Measurements from ENCODE around the gene GCAT. TPM values are rescaled to one million over a fixed set of nuclear protein-coding genes. Genes with fewer than 3 reads are reported as not detected.

The GCAT gene
- total and polyA plus RNA-seq, 2 of the 13 experiments (the other 11 are each of a cell fraction or from before 2014, with no cell fraction given), result 28.0 to 50.3 TPM

DNA sequence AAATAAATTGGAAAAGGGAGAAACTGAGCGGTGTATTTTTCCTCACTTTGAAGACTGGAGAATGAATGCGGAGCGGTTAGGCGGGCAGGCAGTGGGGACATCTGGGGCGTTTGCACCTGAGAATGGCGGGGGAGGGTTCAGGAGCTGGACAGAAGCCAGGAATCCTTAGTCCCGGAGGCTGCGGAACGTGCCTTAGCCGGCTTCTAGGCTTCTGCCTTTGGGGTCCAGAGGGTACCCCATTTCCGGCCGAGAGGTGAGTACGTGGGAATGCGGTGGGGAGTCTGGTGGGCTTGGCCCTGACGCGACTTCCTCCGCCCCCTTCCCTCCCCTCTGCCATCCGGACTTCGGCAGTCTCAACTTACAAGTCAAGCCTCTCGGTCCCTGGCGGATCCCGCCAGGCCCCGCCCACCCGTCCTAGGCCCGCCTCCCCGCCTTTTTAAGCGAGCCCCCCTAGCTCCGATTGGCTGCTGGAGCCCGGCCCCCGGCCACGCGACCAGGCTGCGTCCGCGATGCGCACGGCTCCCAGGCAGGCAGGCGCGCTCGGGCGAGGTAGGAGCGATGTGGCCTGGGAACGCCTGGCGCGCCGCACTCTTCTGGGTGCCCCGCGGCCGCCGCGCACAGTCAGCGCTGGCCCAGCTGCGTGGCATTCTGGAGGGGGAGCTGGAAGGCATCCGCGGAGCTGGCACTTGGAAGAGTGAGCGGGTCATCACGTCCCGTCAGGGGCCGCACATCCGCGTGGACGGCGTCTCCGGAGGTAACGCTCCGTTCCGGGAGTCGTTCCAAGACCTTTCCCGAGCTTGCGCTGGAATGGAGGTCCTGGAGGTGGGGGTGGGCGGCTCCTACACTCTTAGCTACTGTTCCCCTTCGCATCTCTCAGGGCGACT, at the start of gene GCAT (continued):
- TF ChIP-seq, protein P1, sequence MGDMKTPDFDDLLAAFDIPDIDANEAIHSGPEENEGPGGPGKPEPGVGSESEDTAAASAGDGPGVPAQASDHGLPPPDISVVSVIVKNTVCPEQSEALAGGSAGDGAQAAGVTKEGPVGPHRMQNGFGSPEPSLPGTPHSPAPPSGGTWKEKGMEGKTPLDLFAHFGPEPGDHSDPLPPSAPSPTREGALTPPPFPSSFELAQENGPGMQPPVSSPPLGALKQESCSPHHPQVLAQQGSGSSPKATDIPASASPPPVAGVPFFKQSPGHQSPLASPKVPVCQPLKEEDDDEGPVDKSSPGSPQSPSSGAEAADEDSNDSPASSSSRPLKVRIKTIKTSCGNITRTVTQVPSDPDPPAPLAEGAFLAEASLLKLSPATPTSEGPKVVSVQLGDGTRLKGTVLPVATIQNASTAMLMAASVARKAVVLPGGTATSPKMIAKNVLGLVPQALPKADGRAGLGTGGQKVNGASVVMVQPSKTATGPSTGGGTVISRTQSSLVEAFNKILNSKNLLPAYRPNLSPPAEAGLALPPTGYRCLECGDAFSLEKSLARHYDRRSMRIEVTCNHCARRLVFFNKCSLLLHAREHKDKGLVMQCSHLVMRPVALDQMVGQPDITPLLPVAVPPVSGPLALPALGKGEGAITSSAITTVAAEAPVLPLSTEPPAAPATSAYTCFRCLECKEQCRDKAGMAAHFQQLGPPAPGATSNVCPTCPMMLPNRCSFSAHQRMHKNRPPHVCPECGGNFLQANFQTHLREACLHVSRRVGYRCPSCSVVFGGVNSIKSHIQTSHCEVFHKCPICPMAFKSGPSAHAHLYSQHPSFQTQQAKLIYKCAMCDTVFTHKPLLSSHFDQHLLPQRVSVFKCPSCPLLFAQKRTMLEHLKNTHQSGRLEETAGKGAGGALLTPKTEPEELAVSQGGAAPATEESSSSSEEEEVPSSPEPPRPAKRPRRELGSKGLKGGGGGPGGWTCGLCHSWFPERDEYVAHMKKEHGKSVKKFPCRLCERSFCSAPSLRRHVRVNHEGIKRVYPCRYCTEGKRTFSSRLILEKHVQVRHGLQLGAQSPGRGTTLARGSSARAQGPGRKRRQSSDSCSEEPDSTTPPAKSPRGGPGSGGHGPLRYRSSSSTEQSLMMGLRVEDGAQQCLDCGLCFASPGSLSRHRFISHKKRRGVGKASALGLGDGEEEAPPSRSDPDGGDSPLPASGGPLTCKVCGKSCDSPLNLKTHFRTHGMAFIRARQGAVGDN (CRISPR knock-in tag; IDR thresholded peaks at IDR 0.05), result peak; percentile 96
- TF ChIP-seq MED13 (CRISPR knock-in tag; IDR thresholded peaks at IDR 0.05) (no peak), ATAD3A (CRISPR knock-in tag; IDR thresholded peaks at IDR 0.05) (no peak), SIN3A (IDR thresholded peaks at IDR 0.05; ENCODE audit: borderline replicate concordance, low read depth, low read length) (peak; percentile 81; the same call in 1 of the 2 replicates), ZNF335 (CRISPR knock-in tag; IDR thresholded peaks at IDR 0.05) (no peak), NR2F1 (CRISPR knock-in tag; IDR thresholded peaks at IDR 0.05) (no peak), CAMTA2 (CRISPR knock-in tag; IDR thresholded peaks at IDR 0.05; ENCODE audit: borderline replicate concordance) (no peak), SNAI1 (CRISPR knock-in tag; IDR thresholded peaks at IDR 0.05; ENCODE audit: borderline replicate concordance) (no peak), HOXA3 (CRISPR knock-in tag; IDR thresholded peaks at IDR 0.05) (peak; percentile 51), ZNF772 (CRISPR knock-in tag; IDR thresholded peaks at IDR 0.05) (peak; percentile 66; the same call in 1 of the 2 replicates), U2AF2 (IDR thresholded peaks at IDR 0.05; ENCODE audit: low read depth, low read length) (no peak), NR2C2 (CRISPR knock-in tag; IDR thresholded peaks at IDR 0.05; ENCODE audit: borderline replicate concordance) (no peak; the same call in 1 of the 2 replicates)
- TF ChIP-seq, protein P2, sequence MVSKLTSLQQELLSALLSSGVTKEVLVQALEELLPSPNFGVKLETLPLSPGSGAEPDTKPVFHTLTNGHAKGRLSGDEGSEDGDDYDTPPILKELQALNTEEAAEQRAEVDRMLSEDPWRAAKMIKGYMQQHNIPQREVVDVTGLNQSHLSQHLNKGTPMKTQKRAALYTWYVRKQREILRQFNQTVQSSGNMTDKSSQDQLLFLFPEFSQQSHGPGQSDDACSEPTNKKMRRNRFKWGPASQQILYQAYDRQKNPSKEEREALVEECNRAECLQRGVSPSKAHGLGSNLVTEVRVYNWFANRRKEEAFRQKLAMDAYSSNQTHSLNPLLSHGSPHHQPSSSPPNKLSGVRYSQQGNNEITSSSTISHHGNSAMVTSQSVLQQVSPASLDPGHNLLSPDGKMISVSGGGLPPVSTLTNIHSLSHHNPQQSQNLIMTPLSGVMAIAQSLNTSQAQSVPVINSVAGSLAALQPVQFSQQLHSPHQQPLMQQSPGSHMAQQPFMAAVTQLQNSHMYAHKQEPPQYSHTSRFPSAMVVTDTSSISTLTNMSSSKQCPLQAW (CRISPR knock-in tag; IDR thresholded peaks at IDR 0.05), result peak; percentile 25; the same call in 1 of the 2 replicates
- TF ChIP-seq, protein P3, sequence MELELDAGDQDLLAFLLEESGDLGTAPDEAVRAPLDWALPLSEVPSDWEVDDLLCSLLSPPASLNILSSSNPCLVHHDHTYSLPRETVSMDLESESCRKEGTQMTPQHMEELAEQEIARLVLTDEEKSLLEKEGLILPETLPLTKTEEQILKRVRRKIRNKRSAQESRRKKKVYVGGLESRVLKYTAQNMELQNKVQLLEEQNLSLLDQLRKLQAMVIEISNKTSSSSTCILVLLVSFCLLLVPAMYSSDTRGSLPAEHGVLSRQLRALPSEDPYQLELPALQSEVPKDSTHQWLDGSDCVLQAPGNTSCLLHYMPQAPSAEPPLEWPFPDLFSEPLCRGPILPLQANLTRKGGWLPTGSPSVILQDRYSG (CRISPR knock-in tag; IDR thresholded peaks at IDR 0.05), result no peak
- TF ChIP-seq, protein P4, sequence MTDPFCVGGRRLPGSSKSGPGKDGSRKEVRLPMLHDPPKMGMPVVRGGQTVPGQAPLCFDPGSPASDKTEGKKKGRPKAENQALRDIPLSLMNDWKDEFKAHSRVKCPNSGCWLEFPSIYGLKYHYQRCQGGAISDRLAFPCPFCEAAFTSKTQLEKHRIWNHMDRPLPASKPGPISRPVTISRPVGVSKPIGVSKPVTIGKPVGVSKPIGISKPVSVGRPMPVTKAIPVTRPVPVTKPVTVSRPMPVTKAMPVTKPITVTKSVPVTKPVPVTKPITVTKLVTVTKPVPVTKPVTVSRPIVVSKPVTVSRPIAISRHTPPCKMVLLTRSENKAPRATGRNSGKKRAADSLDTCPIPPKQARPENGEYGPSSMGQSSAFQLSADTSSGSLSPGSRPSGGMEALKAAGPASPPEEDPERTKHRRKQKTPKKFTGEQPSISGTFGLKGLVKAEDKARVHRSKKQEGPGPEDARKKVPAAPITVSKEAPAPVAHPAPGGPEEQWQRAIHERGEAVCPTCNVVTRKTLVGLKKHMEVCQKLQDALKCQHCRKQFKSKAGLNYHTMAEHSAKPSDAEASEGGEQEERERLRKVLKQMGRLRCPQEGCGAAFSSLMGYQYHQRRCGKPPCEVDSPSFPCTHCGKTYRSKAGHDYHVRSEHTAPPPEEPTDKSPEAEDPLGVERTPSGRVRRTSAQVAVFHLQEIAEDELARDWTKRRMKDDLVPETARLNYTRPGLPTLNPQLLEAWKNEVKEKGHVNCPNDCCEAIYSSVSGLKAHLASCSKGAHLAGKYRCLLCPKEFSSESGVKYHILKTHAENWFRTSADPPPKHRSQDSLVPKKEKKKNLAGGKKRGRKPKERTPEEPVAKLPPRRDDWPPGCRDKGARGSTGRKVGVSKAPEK (CRISPR knock-in tag; IDR thresholded peaks at IDR 0.05; ENCODE audit: borderline replicate concordance), result 0 out of 2 replicates have a peak, but pooled peaks have one; percentile 10
- TF ChIP-seq, protein P5, sequence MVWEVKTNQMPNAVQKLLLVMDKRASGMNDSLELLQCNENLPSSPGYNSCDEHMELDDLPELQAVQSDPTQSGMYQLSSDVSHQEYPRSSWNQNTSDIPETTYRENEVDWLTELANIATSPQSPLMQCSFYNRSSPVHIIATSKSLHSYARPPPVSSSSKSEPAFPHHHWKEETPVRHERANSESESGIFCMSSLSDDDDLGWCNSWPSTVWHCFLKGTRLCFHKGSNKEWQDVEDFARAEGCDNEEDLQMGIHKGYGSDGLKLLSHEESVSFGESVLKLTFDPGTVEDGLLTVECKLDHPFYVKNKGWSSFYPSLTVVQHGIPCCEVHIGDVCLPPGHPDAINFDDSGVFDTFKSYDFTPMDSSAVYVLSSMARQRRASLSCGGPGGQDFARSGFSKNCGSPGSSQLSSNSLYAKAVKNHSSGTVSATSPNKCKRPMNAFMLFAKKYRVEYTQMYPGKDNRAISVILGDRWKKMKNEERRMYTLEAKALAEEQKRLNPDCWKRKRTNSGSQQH (CRISPR knock-in tag; IDR thresholded peaks at IDR 0.05; ENCODE audit: low read depth), result peak; percentile 64; the same call in 1 of the 2 replicates
